Neural cell (in vitro differentiated cells): Measurements from ENCODE around the gene MMP15.

Experiments used
- EP300 ChIP-seq: fragments of 450-650 bp; conservative IDR thresholded peaks from 2 replicates; pipeline ENCODE4 v1.6.1; 2014; ENCODE audit warnings: antibody characterized with exemption, mild to moderate bottlenecking, moderate library complexity; ENCODE audit not compliant: poor library complexity, severe bottlenecking
- MXI1 ChIP-seq: fragments of 450-650 bp; conservative IDR thresholded peaks from 2 replicates; pipeline ENCODE4 v1.6.1; 2014; ENCODE audit warnings: antibody characterized with exemption, mild to moderate bottlenecking; ENCODE audit not compliant: poor library complexity, severe bottlenecking
- POLR2AphosphoS5 ChIP-seq: IDR thresholded peaks from 2 replicates; pipeline ENCODE4 v1.6.1; 2012
- TAF1 ChIP-seq: IDR thresholded peaks from 2 replicates; pipeline ENCODE4 v1.6.1; 2012; ENCODE audit warnings: low read depth
- TF ChIP-seq, protein P1 (sequence below): fragments of 450-650 bp; IDR thresholded peaks from 2 replicates; pipeline ENCODE4 v1.5.1; 2014; ENCODE audit warnings: antibody characterized with exemption, mild to moderate bottlenecking, moderate library complexity; ENCODE audit not compliant: poor library complexity, severe bottlenecking

DNA sequence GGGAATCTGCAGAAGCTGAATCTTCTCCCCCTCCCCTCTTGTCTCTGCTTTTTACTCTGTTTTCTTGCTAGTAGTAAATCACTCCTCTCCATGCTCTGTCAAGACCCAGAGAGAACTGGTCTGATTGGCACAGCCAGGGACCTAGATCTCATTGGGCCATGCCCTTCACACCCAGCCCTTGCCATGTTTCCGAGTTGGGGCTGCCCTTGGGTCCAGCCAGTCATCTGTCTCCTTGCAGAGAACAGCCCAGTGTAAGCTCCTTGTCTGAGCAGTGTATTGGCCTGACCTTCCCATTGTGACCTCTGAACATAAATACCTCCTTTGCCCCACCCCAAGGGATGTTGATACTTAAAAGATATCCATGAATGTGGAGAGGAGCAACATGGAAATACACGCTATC is 3.9 kb downstream of the MMP15 start:
- TF ChIP-seq, protein P1, sequence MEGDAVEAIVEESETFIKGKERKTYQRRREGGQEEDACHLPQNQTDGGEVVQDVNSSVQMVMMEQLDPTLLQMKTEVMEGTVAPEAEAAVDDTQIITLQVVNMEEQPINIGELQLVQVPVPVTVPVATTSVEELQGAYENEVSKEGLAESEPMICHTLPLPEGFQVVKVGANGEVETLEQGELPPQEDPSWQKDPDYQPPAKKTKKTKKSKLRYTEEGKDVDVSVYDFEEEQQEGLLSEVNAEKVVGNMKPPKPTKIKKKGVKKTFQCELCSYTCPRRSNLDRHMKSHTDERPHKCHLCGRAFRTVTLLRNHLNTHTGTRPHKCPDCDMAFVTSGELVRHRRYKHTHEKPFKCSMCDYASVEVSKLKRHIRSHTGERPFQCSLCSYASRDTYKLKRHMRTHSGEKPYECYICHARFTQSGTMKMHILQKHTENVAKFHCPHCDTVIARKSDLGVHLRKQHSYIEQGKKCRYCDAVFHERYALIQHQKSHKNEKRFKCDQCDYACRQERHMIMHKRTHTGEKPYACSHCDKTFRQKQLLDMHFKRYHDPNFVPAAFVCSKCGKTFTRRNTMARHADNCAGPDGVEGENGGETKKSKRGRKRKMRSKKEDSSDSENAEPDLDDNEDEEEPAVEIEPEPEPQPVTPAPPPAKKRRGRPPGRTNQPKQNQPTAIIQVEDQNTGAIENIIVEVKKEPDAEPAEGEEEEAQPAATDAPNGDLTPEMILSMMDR = no peak
- TF ChIP-seq EP300 = no peak
- no peak for TF ChIP-seq POLR2AphosphoS5
- no peak for TF ChIP-seq MXI1
- TF ChIP-seq TAF1 = no peak
